GM19452 (cell line): Measurements from ENCODE around the gene TMF1.

Experiments used
- ATAC-seq: cut with Tn5 transposase; IDR thresholded peaks from one replicate; pipeline ENCODE4 v1.9.1; 2021; ENCODE audit not compliant: unreplicated experiment

TMF1 gene

GRCh38 chr3:69051756-69052471 lies at the start of gene TMF1:
Gene TMF1 (minus strand): TSS chr3:69052333. CDS start chr3:69052086, 247 bp downstream.
- peak; percentile 96 for ATAC-seq

DNA sequence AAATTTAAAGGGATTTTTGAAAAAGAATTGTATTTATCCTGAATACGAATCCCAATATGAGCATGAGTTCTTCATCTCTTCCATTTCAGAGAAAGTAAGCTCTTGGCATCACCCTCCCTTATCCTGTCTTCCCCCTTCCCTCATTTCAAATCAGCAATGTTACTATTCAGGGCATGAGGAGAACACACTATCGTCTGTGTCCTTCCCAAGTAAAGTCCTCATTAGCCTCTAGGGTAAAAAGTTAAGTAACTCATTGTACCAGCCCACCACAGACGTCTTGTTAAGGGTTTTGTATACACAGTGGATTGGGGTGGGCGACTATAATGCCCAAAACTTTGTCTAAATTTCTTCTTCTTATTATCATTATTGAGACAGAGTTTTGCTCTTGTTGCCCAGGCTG lies 47.4 kb upstream of the TMF1 start:
- no peak for ATAC-seq

DNA sequence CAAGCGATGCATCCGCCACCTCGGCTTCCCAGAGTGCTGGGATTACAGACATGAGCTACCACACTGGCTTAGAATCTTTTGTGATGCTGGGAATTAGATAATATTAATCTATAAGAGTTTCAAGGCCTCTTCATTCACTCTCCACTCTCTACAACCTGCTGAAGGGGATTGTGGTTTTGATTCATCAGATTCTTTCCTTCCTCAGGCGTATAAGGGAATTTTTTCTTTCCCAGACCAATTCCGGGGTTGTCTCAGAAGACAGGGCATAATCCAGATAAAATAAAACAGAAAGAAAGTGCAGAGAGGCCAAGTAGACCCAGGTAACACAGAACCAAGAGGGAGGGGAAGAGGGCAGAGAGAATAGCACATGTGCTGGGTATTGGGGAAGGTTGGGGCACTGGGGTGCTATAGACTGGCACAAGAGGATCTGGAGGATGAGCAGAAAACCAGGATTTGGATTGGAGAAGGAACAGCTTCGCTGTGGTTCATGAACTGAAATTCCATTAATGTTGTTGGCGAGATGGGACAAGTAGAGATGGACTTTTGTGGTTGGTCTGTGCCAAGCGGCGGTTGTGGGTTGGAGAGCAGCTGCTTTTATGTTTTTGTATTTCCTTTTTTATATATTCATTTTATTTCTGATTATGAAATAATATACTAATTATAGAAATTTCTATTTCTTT lies 45.4 kb upstream of the TMF1 start:
- ATAC-seq: no peak

- ATAC-seq: no peak
Measured at GRCh38 chr3:69096299-69096698, 44.2 kb upstream of the TMF1 start.

GRCh38 chr3:69095636-69096035 lies 43.5 kb upstream of the TMF1 start:
- ATAC-seq: no peak

GRCh38 chr3:69094467-69095205 lies 42.5 kb upstream of the TMF1 start:
- ATAC-seq: no peak

DNA sequence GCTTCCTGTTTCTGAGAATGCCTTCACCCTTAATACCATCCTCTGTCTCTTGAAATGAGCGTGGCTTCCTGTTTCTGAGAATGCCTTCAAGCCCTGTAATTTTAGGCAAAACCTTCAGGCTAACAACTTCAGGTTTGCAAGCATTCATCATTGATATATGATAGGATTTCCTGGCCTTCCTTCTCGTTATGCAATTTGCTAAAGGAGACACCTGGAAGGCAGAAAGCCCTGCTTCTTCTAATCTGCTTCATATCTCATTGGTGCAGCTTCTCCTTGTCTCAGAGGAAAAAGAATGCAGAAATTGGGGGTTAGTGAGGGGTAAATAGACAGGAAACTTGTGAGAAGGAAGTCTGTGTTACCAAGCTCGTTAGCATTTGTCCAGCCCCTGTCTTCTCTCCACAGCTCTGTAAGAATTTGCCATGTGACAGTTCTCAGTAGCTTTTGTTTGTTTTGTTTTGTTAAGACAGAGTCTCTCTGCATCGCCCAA lies 39.9 kb upstream of the TMF1 start:
- peak; percentile 74 for ATAC-seq

GRCh38 chr3:69091389-69092029 lies 39.4 kb upstream of the TMF1 start:
- ATAC-seq: no peak

GRCh38 chr3:69090021-69090420 lies 37.9 kb upstream of the TMF1 start:
- no peak for ATAC-seq

GRCh38 chr3:69088063-69088462 lies 35.9 kb upstream of the TMF1 start:
- peak; percentile 26 for ATAC-seq

GRCh38 chr3:69087030-69087791 lies 35.1 kb upstream of the TMF1 start:
- ATAC-seq: no peak

DNA sequence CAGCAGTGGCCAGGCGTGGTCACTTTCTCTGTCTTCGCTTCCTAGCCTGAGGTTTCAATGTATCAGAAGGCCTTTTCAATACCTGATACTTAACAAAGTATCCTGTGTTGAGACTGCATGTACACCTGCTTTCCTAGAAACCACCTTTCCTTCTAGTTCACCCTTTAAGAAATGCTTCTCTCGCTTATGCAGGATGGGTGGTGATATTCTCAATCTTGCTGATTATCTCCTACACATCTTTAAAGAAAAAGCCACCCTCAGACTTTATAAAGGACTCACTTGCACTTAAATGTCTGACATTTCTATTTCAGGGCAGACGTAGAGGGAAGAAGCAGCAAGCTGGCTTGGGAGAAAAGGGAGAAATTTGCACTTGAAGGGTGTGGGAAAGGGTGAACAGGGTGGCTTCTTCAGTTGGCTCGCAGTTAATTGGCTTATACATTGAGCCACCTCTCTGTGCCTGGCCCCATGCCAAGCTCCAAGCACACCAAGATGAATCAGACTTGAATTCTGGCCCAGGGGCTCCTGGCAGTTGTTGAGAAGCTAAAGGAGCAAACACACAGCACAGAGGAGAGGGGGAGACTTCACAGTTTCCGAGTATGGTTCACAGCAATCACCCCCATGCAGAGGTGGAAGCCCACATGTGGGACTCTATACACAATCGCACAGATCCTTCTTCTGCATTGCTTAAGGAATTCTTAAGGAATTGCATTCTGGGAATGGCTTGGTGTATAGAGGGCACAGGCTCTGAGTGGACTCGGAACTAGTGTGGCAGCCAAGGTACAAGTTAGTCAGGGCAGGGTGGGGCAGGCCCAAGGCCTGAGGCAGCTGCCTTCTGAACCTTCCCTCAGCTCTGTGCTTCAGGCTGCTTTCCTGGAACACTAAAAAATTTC lies 33.9 kb upstream of the TMF1 start:
- no peak for ATAC-seq

DNA sequence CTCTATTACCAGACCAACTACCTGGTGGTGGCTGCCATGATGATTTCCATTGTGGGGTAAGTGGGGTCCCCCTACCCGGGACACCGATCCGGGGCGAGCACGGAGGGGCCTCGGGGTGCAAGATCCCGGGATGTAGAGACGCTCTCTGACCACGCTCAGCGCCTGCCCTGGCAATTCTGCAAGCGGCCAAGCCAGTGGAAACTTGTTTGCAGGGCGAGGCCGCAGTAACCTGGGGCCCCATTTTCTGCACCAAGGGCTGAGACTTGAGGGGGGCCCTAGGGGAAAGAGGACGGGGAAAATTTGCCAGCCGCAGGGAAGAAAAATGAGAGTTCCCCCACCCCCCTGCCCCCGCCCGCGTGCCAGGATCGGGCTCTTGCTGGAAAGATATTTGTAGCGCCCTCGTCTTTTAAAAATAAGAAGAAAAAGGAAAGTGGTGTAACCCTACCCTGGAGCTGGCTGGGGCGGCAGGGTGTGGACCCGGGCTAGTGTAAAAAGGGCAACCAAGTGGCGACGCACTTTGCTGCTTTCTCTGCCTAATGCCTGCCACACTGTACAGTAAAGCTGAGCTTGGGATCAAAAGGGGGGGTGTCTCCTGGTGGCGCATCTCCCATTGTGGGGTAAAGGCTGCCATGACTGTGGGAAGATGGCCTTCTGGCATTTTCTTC lies 33.2 kb upstream of the TMF1 start:
- ATAC-seq: no peak

- peak; percentile 48 for ATAC-seq
Measured at GRCh38 chr3:69084326-69085167, 32.4 kb upstream of the TMF1 start, which contains the start of gene ARL6IP5. Gene ARL6IP5 (plus strand): TSS chr3:69084937. CDS start chr3:69085048, 111 bp downstream.

DNA sequence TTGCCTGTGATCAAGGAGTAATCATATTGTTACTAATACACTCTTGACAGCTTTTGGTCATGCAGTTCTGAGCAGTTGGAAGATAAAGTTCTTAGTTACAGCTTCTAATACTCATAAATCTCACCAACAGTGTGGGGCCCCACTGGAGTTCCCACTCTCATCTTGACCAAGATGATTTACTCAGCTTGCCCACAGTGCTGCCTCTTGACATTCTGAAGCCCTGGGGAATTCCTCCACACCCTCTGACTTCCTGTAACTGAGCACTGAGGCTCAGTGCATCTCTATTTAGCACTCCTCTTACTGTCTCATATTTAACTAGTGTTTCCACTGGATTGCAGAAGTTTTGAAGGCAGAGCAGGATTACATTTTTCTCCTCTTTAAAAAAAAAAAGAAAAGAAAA lies 30.7 kb upstream of the TMF1 start:
- peak; percentile 64 for ATAC-seq

DNA sequence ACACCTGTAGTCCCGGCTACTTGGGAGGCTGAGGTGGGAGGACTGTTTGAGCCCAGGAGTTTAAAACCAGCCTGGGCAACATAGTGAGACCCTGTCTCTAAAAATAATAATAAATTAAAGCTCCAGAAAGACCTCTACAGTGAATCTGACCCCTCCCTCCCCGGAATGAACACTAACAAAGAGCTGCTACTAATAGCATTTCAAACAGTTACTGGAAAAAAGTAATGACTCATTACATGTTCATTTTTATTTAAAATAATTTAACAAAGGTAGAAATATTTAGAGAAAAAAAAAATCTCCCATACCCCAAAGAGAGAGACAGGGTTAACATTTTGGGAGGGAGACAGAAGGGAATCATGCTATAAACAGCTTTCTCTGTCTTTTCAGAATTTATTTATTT lies 30.2 kb upstream of the TMF1 start:
- no peak for ATAC-seq

GRCh38 chr3:69081583-69082262 lies 29.6 kb upstream of the TMF1 start:
- no peak for ATAC-seq
